ENCODE data around the gene NARF.

GRCh38 chr17:82495844-82496528, 37.4 kb downstream of the NARF start:
- TF ChIP-seq CTCF (IDR thresholded peaks at IDR 0.05) (no peak), MAX (CRISPR knock-in tag; IDR thresholded peaks at IDR 0.05) (no peak), SMAD3 (CRISPR knock-in tag; IDR thresholded peaks at IDR 0.05; ENCODE audit: borderline replicate concordance) (no peak), NR2C2 (CRISPR knock-in tag; IDR thresholded peaks at IDR 0.05) (no peak), SP1 (CRISPR knock-in tag; conservative IDR thresholded peaks at IDR 0.05) (no peak), ELF4 (CRISPR knock-in tag; IDR thresholded peaks at IDR 0.05; ENCODE audit: low read depth) (no peak), MLX (CRISPR knock-in tag; IDR thresholded peaks at IDR 0.05) (no peak), E2F1 (CRISPR knock-in tag; IDR thresholded peaks at IDR 0.05) (no peak), ZNF512 (CRISPR knock-in tag; IDR thresholded peaks at IDR 0.05; ENCODE audit: borderline replicate concordance) (no peak), ZSCAN18 (CRISPR knock-in tag; IDR thresholded peaks at IDR 0.05) (no peak), JAZF1 (CRISPR knock-in tag; IDR thresholded peaks at IDR 0.05) (no peak)

Measured in WTC11 (cell line).